Measurements from ENCODE around the gene GASK1A.

The GASK1A gene

GRCh38 chr3:42980209-42980608 lies 1.1 kb downstream of the GASK1A start:
- Histone ChIP-seq H3K27ac (no peak overlapping the region), H3K9me3 (ENCODE audit: control insufficient read depth, low read length) (no peaks in the 10 kb centered on the region), H3K36me3 (ENCODE audit: control insufficient read depth, insufficient read depth, low read length) (no peaks in the 10 kb centered on the region), H3K4me2 (ENCODE audit: low read length) (no peak overlapping the region), H3K79me2 (no peaks in the 10 kb centered on the region), H2AFZ (no peak overlapping the region), H3K27me3 (ENCODE audit: control insufficient read depth, insufficient read depth, low read length) (no peaks in the 10 kb centered on the region), H3K4me1 (no peaks in the 10 kb centered on the region), H3K9ac (no peak overlapping the region), H3K4me3 (ENCODE audit: low read depth, low read length) (no peak overlapping the region)
- TF ChIP-seq, protein P1, sequence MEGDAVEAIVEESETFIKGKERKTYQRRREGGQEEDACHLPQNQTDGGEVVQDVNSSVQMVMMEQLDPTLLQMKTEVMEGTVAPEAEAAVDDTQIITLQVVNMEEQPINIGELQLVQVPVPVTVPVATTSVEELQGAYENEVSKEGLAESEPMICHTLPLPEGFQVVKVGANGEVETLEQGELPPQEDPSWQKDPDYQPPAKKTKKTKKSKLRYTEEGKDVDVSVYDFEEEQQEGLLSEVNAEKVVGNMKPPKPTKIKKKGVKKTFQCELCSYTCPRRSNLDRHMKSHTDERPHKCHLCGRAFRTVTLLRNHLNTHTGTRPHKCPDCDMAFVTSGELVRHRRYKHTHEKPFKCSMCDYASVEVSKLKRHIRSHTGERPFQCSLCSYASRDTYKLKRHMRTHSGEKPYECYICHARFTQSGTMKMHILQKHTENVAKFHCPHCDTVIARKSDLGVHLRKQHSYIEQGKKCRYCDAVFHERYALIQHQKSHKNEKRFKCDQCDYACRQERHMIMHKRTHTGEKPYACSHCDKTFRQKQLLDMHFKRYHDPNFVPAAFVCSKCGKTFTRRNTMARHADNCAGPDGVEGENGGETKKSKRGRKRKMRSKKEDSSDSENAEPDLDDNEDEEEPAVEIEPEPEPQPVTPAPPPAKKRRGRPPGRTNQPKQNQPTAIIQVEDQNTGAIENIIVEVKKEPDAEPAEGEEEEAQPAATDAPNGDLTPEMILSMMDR (IDR thresholded peaks at IDR 0.05) = no peak

GRCh38 chr3:42980909-42981308 lies 1.8 kb downstream of the GASK1A start:
- H3K27ac ChIP-seq = no peak overlapping the region

DNA sequence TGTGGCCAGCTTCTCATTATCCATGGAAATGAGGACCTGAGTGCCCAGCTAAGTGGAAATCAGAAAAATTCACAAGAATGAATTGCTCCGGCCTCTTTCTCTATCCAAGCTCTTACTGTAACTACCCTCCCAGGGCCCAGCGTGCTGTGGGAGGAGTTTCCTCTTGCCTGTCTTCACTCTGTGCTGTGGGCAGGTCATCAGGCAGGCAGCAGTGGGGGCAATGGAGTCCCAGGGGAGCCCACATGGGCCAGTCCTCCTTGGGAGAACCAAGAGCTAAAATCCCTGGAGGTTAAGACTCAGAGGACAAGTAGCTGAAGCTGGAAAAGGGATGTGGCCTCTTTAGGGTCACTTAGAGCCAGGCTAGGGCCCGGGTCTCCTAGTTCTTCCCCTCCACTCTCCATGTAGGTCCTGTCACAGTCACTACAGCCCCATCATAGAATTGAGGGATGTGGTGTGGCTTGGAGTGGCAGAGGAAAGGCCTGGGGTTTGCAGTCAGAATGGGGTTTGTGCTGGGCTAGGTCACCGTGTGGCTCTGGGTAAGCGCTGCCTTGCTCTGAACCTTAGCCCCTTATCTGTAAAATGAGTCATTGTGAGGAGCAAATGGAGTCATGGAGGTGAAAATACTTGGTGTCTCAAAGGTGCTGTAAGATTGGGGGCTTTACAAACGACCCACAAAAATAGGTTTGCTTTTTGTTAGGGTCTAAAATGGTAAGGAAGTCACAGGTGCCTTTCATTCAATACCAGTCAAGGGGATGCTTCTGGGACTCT lies 3.7 kb downstream of the GASK1A start:
- H3K4me2 ChIP-seq (ENCODE audit: low read length) = no peak overlapping the region
- TF ChIP-seq, protein P1 (IDR thresholded peaks at IDR 0.05) = no peak

More at GRCh38 chr3:42980909-42981308, 1.8 kb downstream of the GASK1A start:
- Histone ChIP-seq H3K36me3 (ENCODE audit: control insufficient read depth, insufficient read depth, low read length) (no peaks in the 10 kb centered on the region), H3K9me3 (ENCODE audit: control insufficient read depth, low read length) (no peaks in the 10 kb centered on the region), H3K4me1 (no peaks in the 10 kb centered on the region), H3K27me3 (ENCODE audit: control insufficient read depth, insufficient read depth, low read length) (no peaks in the 10 kb centered on the region), H3K4me2 (ENCODE audit: low read length) (no peak overlapping the region), H3K79me2 (no peaks in the 10 kb centered on the region), H2AFZ (no peak overlapping the region), H3K4me3 (ENCODE audit: low read depth, low read length) (no peak overlapping the region), H3K9ac (no peak overlapping the region)
- TF ChIP-seq, protein P1 (IDR thresholded peaks at IDR 0.05) = no peak

DNA sequence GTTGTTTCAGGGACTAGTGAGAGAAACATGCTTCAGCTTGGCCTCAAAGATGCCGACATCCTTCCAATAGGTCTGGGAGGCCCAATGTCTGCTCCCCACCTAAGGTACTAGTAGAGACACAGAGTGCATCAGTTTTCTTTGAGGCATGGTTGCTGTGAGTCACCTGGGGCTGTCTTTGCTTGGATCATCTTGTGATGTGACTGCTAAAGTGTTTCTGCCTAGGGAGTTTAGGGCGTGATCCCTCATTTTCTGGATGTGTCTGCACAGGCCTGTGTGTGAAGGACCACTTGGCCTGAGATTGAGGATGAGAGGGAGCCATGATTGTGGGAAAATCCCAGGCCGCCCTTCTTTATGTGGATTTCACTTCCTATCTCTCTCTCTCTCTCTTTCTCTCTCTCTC lies 4.8 kb downstream of the GASK1A start:
- Histone ChIP-seq H3K4me1 (no peaks in the 10 kb centered on the region), H3K36me3 (ENCODE audit: control insufficient read depth, insufficient read depth, low read length) (no peaks in the 10 kb centered on the region), H3K4me2 (ENCODE audit: low read length) (no peak overlapping the region), H3K27me3 (ENCODE audit: control insufficient read depth, insufficient read depth, low read length) (no peaks in the 10 kb centered on the region), H3K9ac (no peak overlapping the region), H3K79me2 (no peaks in the 10 kb centered on the region), H3K4me3 (ENCODE audit: low read depth, low read length) (no peak overlapping the region), H3K9me3 (ENCODE audit: control insufficient read depth, low read length) (no peaks in the 10 kb centered on the region), H3K27ac (no peak overlapping the region), H2AFZ (no peak overlapping the region)
- TF ChIP-seq, protein P1 (IDR thresholded peaks at IDR 0.05) = no peak

More for the DNA sequence above, 3.7 kb downstream of the GASK1A start:
- Histone ChIP-seq H3K4me3 (ENCODE audit: low read depth, low read length) (no peak overlapping the region), H2AFZ (no peak overlapping the region), H3K27me3 (ENCODE audit: control insufficient read depth, insufficient read depth, low read length) (no peaks in the 10 kb centered on the region), H3K36me3 (ENCODE audit: control insufficient read depth, insufficient read depth, low read length) (no peaks in the 10 kb centered on the region), H3K79me2 (no peaks in the 10 kb centered on the region), H3K9ac (no peak overlapping the region), H3K4me1 (no peaks in the 10 kb centered on the region), H3K27ac (no peak overlapping the region), H3K9me3 (ENCODE audit: control insufficient read depth, low read length) (no peaks in the 10 kb centered on the region)

DNA sequence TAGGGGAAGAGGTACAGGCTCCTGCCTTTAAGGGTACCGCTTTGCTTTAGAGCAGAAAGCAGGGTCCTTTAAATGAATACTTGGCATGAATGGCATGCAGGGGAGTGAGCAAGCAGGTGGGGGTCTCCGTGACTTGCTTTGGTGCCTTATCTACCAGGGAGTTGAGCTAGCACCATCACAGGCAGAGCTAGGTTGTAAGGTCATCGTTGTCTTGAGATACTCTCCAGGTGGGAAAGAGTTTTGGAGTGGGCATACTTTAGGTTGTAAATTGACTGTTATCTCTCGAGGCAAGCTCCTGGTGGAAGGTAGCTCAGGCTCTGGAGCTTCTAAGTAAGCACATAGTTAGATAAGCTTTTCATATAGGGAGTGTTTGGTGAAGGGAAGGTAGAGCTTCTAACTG lies 5.6 kb downstream of the GASK1A start:
- Histone ChIP-seq H3K36me3 (ENCODE audit: control insufficient read depth, insufficient read depth, low read length) (no peaks in the 10 kb centered on the region), H3K9ac (no peak overlapping the region), H3K79me2 (no peaks in the 10 kb centered on the region), H3K4me2 (ENCODE audit: low read length) (no peak overlapping the region), H3K27me3 (ENCODE audit: control insufficient read depth, insufficient read depth, low read length) (no peaks in the 10 kb centered on the region), H2AFZ (no peak overlapping the region), H3K9me3 (ENCODE audit: control insufficient read depth, low read length) (no peaks in the 10 kb centered on the region), H3K27ac (no peak overlapping the region), H3K4me3 (ENCODE audit: low read depth, low read length) (no peak overlapping the region), H3K4me1 (no peaks in the 10 kb centered on the region)
- TF ChIP-seq, protein P1 (IDR thresholded peaks at IDR 0.05) = no peak

Measured in parathyroid adenoma (tissue), 2 donors.